Head of caudate nucleus (tissue), 42 donors: Measurements from ENCODE around the gene STEAP2.

ENCODE experiments used
- DNase-seq, 42 donors: peaks; one replicate each; pipeline versions ENCODE4 v3.0.0 to v3.0.0-alpha.2; 2020 to 2021; ENCODE audit warnings: mixed read lengths in 7 of 42
- intact Hi-C: fragments of 100-400 bp; cut with DNase I; formaldehyde crosslinking; loops from one replicate; pipeline ENCODE4 v1.15.0; 2022

The STEAP2 gene

DNA sequence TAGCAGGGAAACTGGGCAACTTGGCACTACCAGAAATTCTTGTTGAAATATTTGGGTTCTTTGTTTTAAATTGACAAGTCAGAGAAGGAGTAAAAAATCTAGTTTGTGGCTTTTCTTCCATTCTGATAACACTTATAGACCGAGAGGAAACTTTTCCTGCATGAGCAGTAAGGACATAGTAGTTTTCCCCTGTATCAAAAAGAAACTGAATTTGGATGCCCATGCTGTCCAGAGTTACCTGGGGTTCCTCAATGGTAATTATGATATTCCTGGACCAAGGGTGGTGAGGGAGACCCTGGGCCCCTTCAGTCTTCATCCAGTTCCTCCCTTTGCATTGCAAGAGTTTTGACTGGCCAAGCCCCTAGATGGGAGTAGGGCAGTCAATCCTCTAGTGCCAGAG, 19.9 kb upstream of the STEAP2 start:
- intact Hi-C loops = no loop called here
- DNase-seq = no peak

DNA sequence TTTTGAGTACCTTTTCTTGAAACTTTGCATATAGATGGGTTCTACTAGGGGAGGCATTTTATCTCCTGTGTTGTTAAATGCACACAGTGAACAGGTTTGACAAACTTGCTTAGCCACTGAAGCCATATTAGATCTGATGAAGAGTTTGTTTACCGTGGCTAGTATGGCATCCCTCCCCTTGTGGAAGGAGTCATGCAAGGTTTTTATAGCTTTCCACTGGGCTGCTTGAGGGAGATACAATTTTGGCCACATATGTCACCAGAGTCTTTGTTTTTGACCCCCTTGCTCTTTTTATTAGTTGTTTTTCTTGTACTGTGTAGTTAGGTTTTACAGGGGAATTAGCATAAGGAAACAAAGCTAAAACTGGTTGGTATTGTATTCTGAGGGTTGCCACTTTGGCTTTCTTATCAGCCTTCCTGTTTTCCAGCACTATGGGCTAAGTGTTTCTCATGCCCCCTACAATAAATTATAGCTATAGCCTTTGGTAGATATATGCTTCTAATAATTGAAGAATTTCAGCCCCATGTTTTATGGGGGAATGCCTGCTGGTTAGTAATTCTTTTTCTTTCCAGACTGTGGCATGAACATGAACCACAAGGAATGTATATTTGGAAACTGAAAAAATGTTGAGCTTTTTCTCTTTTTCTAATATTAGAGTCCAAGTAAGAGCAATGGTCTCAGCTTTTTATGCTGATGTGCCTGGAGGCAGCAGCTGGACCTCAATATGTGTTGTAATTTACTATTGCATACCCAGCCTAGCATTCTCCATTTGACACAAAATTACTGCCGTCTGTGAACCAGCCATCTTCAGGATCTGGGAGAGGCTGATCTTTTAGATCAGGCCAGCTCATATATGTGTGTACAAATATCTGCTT, 18.4 kb upstream of the STEAP2 start:
- intact Hi-C loops = no loop called here
- no peak for DNase-seq

DNA sequence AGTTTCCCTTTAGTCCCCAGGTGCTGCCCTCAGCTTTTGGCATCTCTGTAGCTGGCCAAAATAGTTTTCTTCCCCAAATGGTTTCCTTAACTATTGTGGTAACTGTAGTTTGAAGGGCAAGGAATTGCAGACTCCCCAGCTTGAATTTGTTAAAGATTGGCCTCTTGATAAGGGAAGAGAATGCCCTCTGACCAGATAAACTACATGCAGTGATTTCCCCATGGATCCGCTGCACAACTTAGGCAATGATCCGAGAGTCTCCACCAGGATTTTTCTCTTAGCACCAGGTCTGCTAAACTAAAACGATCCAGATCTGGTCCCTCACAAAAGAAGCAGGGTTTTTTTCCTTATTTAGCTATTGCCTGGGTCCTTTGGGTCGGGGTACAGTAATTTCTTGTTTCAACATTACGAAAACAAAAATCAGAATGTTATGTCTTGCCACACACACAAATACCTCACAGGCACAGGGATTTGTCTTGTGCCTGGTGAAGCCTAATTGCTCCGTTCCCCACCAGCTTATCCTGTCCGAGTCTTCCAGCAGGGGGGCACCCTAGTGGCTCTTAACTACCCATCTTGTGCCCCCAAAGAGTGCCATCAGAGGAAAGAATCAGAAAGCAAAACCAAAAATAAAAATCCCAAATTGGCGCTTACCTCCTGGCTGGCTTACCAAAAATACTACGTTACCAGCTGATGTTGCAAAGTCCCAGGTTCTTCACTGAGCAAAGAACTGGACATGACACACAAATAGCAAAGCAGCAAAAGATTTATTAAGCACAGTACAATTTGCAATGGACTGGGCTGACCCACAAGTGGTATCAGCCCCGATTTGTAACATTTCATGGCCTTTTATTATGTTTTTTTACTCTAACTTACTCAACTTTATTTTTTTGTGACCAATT, 16.4 kb upstream of the STEAP2 start:
- no peak for DNase-seq
- intact Hi-C loops = no loop called here

DNA sequence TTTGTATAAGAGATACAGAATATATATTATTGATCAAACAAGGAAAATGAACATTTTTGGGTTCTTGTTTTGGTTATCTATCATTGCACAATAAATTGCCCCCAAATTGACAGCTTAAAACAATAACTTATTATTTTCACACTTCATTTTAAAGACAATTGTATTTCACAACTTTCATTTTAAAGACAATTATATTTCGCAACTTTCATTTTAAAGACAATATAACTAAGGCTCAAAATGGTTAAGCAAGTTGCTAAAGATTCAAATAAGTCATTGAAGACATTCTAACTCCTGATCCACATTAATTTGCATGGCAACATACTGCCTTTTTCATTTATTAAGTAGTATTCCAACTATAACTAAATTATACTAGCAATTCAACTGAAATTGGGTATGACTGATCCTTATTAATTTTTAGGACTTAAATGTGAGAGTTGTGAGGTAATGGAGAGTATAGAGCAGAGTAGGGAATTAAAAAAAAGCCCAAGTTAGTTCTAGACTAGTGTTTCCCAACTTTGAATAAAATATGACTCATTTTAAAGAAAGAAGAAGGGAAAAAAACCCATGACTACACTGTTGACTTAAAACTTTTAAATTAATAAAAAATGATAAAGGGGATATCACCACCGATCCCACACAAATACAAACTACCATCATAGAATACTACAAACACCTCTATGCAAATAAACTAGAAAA, 9.9 kb upstream of the STEAP2 start:
- intact Hi-C loops = no loop called here
- no peak for DNase-seq

DNA sequence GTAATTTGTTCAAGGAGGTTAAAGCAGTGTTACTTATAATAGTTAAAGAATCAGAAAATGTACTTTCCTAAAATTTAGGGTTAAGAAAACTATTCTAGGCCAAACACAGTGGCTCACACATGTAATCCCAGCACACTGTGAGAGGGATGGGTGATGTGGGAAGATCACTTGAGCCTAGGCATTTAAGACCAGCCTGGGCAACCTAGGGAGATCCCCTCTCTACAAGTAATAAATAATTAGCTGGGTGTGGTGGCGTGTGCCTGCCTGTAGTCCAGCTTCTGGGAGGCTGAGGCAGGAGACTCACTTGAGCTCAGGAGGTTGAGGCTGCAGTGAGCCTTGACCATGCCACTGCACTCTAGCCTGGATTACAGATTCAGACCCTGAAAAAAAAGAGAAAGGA, 3.6 kb upstream of the STEAP2 start:
- intact Hi-C loops = no loop called here
- no peak for DNase-seq

DNA sequence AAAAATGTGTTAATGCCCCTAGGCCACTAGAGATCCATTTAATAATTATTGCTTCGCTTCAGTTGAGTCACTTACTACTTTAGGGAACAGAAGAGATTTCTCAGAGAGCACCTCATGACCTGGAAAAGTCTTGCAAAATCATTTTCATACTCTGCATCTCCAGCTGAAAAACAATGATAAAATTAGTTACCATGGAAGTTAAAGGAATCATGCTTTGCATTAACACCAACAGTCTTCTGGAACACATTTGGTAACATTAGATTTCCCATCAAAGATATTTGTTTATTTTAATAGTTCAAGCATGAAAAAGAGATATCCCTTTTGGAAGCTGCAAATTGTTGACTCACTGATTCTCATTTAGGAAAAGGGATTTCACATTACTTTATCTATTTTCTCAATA, 1.8 kb upstream of the STEAP2 start:
- intact Hi-C loops = no loop called here
- no peak for DNase-seq

DNA sequence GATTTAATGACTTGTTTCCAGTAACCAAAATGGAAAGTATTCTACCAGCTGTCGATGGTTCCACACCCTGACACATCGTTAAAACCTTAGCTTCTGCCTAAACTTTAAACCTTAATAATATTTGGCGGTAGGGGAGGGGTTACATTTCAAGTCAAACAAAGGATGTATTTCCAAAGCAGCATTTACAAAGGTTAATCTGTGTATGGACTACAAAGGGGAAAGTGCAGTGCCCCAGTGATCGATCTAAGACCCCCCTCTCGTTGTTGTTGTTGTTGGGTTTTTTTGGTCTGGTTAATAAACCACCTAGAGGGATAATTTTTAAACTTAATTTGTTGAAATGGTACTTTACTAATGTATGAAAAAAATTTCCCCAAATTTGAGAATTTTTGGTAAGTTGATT, 1.1 kb upstream of the STEAP2 start:
- intact Hi-C loops = no loop called here
- DNase-seq = no peak

DNA sequence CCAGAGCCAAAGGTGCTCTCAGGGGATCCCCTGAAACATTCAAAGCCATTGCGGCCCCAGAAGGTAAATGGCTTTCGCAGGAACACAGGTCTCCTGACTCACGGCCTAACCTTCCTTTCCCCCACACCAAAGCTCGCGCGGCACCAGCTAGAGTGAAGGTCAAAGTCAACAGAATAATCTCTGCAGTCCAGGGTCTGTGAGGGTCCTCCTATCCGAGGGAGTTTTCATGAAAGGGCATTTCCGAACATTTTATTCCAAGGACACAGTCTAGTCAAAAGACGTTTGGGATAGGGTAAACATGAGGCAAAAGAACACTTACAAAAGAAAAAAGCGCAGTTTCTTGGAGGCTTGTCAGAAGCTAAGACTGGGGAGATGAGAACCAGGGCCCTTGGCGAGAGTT, 559 bp upstream of the STEAP2 start:
- peak in 37 of 42 donors; percentile 6 to 63 (median 28) for DNase-seq

DNA sequence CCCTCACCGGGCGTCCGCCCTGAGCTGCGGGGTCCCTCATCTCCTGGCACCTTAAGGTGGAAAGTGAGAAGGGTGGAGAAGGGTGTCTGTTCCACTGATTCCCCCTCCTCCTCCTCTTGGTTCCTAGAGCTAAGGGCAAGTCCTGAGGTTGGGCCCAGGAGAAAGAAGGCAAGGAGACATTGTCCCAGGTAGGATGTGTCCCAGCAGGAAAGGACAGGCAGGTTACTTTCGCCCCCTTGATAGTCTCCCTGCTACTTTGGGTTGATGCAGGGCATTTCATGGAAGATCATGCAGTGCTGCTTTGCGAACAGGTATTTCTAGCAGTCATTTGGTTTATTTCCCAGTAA, 582 bp downstream of the STEAP2 start:
- peak in 6 of 42 donors; percentile 2 to 45 (median 8) for DNase-seq
- intact Hi-C loops = no loop called here

More for the DNA sequence above, 559 bp upstream of the STEAP2 start:
- intact Hi-C loops = no loop called here

DNA sequence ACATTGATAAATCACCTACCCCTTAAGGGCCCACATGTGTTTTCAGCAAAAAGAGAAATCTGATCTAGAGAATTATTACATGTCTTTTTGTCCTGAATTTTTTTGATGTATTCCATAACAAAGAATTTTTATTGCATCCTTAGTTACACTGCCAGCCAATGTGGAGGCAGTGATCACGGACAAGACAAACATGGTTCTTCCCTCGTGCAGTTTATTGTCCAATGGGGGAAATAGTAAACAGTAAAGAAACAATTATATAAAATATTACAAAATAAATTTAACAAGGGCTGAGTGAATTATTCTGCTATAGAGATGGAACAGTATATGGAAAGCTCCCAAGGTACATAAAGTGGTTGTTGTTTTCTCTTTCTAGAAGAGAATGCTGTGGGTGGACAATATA, 2.0 kb downstream of the STEAP2 start:
- no peak for DNase-seq
- intact Hi-C loops = no loop called here

DNA sequence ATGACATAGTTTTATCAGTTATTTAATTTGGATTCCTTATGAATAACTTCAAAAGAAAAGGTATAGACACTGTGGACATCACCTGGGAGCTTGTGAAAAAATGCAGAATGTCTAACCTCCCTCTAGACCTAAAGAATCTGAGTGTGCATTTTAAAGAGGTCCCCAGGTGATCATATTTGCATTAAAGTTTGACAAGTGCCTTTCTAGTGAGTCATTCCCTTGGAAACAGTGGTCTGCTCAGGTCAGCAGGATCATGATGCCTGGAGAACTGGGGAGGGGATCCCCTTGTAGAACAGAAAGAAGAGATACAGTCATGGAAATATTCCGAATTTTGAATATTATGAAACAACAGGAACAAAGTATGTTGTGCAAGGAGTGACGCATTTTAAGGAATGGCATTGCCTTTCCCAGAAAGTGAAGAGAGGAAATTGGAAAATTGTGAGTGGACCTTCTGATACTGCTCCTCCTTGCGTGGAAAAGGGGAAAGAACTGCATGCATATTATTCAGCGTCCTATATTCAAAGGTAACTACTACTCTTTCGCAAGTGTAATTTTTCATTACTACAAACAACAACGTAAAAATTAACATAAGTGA, 4.6 kb downstream of the STEAP2 start:
- intact Hi-C loops = no loop called here
- no peak for DNase-seq

DNA sequence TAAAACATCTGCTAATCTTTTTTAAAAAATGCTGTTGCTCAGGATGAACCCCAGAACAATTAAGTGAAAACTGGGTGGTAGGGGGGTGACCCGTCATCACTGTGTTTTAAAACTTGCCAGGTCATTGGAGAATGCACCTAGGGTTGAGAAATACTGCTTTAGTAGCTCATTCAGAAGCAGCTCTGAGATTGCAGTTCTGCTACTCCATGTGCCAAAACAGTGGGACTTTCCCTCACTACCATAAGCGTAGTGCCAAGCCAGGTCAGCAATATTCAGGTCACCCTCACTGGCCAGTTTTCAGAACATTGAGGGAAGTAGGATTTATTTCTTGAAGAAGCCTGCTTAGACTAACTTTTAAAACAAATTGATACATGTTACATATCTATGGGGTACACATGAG, 5.2 kb downstream of the STEAP2 start:
- no peak for DNase-seq
- intact Hi-C loops = no loop called here

DNA sequence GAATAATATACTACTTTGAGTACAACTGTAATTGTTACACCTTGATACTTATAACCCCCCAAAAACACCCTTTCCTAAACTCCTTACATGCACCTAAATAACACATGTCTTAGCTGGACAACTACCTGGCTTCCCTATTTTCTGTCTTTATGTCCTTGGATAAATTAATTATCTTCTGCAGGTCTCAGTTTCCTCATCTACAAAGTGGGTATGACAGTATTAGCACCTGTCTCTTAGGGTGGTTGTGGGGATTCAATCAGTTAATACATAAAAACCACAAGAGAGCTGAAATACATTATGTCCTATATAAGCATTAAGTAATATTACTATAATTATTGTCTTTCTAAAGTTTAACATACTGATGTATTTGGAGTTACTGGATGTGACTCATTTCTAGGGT, 10.8 kb downstream of the STEAP2 start:
- intact Hi-C loops = no loop called here
- no peak for DNase-seq

DNA sequence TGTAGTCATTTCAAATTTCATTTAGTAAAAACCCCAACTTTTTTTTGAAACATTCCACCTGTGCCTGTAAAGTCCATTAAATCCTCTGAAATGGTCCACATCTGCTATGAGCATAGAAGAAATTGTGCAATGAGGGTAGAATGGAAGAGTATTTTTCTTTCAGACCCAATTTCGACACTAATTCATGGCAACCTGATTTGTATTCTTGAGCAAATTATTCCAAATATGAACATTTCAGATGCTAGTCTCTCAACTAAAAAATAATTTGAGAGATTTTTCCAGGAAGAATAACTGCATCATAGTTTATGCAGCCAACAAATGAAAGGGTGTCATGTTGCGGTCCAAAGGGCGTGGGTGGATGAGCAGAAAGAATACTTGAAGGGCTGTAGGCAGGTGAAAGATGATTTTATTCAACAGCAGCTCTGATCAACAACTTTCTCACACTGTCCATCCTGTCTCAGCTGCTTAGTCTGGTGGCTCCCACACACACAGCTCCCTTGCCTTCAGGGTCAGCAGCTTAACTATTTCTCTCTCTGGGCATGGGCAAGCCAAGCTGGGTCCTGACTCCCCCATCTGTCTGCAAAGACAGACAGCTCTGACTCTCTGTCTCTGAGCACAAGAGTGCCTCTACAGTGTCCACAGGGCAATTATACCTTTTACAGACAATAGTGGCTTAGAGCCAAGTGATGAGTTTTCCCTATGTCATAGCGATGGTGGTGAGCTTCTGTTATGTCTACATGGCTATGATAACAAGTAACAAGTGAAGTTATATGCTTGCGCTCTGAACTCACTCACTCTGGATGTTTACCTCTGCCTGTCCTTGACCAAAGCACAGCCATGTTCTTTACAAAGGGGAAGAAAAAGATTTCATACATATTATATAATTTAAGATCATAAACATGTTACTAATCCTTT, 11.5 kb downstream of the STEAP2 start:
- DNase-seq = no peak
- intact Hi-C loops = no loop called here

DNA sequence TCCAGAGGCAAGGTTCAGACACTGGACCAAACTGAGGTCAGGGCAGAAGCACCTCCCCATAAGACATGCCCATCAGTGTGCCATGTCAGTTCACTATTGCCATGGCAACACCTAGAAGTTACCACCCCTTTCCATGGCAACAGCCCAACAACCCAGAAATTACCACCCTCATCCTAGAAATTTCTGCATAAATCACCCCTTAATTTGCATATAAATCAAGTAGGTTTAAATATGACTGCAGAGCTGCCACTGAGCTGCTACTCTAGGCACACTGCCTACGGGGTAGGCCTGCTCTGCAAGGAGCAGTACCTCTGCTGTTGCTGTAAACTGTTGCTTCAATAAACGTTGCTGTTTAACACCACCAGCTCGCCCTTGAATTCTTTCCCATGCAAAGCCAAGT, 12.7 kb downstream of the STEAP2 start:
- intact Hi-C loops = no loop called here

DNA sequence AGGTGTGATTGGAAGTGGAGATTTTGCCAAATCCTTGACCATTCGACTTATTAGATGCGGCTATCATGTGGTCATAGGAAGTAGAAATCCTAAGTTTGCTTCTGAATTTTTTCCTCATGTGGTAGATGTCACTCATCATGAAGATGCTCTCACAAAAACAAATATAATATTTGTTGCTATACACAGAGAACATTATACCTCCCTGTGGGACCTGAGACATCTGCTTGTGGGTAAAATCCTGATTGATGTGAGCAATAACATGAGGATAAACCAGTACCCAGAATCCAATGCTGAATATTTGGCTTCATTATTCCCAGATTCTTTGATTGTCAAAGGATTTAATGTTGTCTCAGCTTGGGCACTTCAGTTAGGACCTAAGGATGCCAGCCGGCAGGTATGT, 13.6 kb downstream of the STEAP2 start:
- intact Hi-C loops = no loop called here
- DNase-seq = no peak

More for the DNA sequence above, 12.7 kb downstream of the STEAP2 start:
- peak in 39 of 42 donors; percentile 8 to 84 (median 51) for DNase-seq

DNA sequence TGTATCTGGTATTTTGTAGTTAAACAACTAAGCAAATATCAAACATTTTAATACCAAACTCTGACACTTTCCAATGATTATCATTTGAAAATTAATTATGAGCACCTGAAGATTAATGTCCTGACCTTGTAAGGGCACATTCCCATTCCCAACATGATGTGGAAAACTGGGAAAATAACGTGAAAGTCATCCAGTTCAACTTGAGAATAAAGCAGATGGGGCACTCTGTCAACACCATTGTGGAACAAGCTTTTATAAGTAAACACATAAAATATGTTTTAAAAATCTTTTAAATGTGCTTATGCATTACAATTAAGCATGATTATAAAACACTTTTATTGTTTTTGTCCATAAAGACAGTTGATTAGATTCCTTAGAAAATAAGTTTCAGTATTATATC, 14.1 kb downstream of the STEAP2 start:
- intact Hi-C loops = no loop called here

DNA sequence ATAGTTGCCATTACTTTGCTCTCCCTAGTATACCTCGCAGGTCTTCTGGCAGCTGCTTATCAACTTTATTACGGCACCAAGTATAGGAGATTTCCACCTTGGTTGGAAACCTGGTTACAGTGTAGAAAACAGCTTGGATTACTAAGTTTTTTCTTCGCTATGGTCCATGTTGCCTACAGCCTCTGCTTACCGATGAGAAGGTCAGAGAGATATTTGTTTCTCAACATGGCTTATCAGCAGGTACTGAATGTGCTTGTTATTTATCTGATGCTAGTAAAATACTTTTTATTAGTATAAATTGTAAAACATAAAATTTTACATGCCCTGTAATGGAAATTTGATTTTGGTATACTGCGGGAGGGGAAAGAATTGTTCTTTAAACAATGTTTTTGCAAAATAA, 15.7 kb downstream of the STEAP2 start:
- DNase-seq = no peak
- intact Hi-C loops = no loop called here

More for the DNA sequence above, 14.1 kb downstream of the STEAP2 start:
- DNase-seq = no peak
